GM21515 (cell line): ENCODE data around the gene GDF2.

Experiments
- ATAC-seq: cut with Tn5 transposase; IDR thresholded peaks from one replicate; pipeline ENCODE4 v1.9.1; 2021; ENCODE audit not compliant: unreplicated experiment

Gene GDF2

GRCh38 chr10:47332946-47333345, 10.7 kb downstream of the GDF2 start:
- no peak for ATAC-seq

GRCh38 chr10:47333532-47333931, 11.3 kb downstream of the GDF2 start:
- no peak for ATAC-seq

- no peak for ATAC-seq
Measured at GRCh38 chr10:47334466-47335295, 12.4 kb downstream of the GDF2 start.

- no peak for ATAC-seq
Measured at GRCh38 chr10:47335906-47336305, 13.7 kb downstream of the GDF2 start.

- ATAC-seq: no peak
Measured at GRCh38 chr10:47336387-47337134, 14.3 kb downstream of the GDF2 start.

GRCh38 chr10:47337310-47337709, 15.1 kb downstream of the GDF2 start:
- ATAC-seq: no peak

- ATAC-seq: no peak
Measured at GRCh38 chr10:47339186-47339735, 17.0 kb downstream of the GDF2 start.

- ATAC-seq: no peak
Measured at GRCh38 chr10:47339759-47340607, 17.7 kb downstream of the GDF2 start.

GRCh38 chr10:47340608-47341170, 18.4 kb downstream of the GDF2 start:
- ATAC-seq: no peak

GRCh38 chr10:47344996-47345870, 23.0 kb downstream of the GDF2 start:
- no peak for ATAC-seq

- ATAC-seq: no peak
Measured at GRCh38 chr10:47346581-47347302, 24.5 kb downstream of the GDF2 start.

- ATAC-seq: no peak
Measured at GRCh38 chr10:47347303-47347675, 25.0 kb downstream of the GDF2 start.

GRCh38 chr10:47348138-47348651, 25.9 kb downstream of the GDF2 start, which contains the start of gene RBP3:
TSS of gene RBP3 (plus strand) at chr10:47348363. CDS start at chr10:47348485, 122 bp downstream.
- no peak for ATAC-seq

- no peak for ATAC-seq
Measured at GRCh38 chr10:47348661-47349470, 26.6 kb downstream of the GDF2 start.

GRCh38 chr10:47349516-47349915, 27.3 kb downstream of the GDF2 start:
- no peak for ATAC-seq

- no peak for ATAC-seq
Measured at GRCh38 chr10:47349941-47350371, 27.7 kb downstream of the GDF2 start.

GRCh38 chr10:47350671-47351640, 28.7 kb downstream of the GDF2 start:
- ATAC-seq: no peak
